OCI-LY7 (cell line): ENCODE results near the gene LACTB. TPM values are rescaled to one million over a fixed set of nuclear protein-coding genes. Genes with fewer than 3 reads are reported as not detected.

Experiments used
- BruUV-seq: library from RNA; stranded (reverse); fragments of 400-500 nt; replicated peaks from 2 replicates; lab custom pipeline; 2021; lab: Mats Ljungman, UMichigan
- CTCF ChIA-PET: fragments of 300-600 bp; sonication (Branson Sonifier 250); formaldehyde crosslinking; loops from one replicate; lab custom pipeline; 2022; ENCODE audit warnings: antibody characterized with exemption; ENCODE audit not compliant: unreplicated experiment; lab: Charles Lee
- POLR2A ChIA-PET: fragments of 300-600 bp; sonication (Branson Sonifier 250); formaldehyde crosslinking; loops from one replicate; lab custom pipeline; 2022; ENCODE audit warnings: antibody characterized with exemption; lab: Charles Lee
- DNase-seq: peaks from one replicate; pipeline ENCODE4 v3.0.0-alpha.2; 2015; ENCODE audit warnings: low spot score
- H2AFZ ChIP-seq: fragments of 200-600 bp; sonication (generic), shearing (Covaris generic); 2 replicates; pipeline ENCODE4 v1.6.1; 2014; ENCODE audit warnings: mild to moderate bottlenecking, antibody characterized with exemption, low read length, moderate library complexity
- H3K27ac ChIP-seq: fragments of 200-600 bp; sonication (generic); 2 replicates; pipeline ENCODE4 v1.5.1; 2014; ENCODE audit warnings: mixed run types, low read depth, mild to moderate bottlenecking, moderate library complexity, low read length, inconsistent platforms; ENCODE audit not compliant: poor library complexity, severe bottlenecking
- H3K36me3 ChIP-seq: fragments of 200-600 bp; sonication (generic); 2 replicates; pipeline ENCODE4 v1.6.1; 2014; ENCODE audit warnings: mild to moderate bottlenecking, antibody characterized with exemption, low read length, moderate library complexity, mixed read lengths; ENCODE audit not compliant: insufficient read depth
- H3K4me1 ChIP-seq: fragments of 200-600 bp; sonication (generic); 2 replicates; pipeline ENCODE4 v1.5.1; 2014; ENCODE audit warnings: mild to moderate bottlenecking, low read length; ENCODE audit not compliant: insufficient read depth, poor library complexity, severe bottlenecking
- H3K4me2 ChIP-seq: fragments of 200-600 bp; sonication (generic); 2 replicates; pipeline ENCODE4 v1.6.1; 2014; ENCODE audit warnings: mild to moderate bottlenecking, low read length
- H3K4me3 ChIP-seq: fragments of 200-600 bp; sonication (generic); 2 replicates; pipeline ENCODE4 v1.5.1; 2014; ENCODE audit warnings: mild to moderate bottlenecking, low read depth, low read length; ENCODE audit not compliant: poor library complexity, severe bottlenecking
- H3K79me2 ChIP-seq: fragments of 200-600 bp; sonication (generic); 2 replicates; pipeline ENCODE4 v1.6.1; 2016; ENCODE audit warnings: low read depth, mild to moderate bottlenecking, low read length, moderate library complexity, mixed read lengths; ENCODE audit not compliant: insufficient read depth
- H3K9me2 ChIP-seq: fragments of 200-600 bp; sonication (generic); 2 replicates; pipeline ENCODE4 v1.6.1; 2016; ENCODE audit warnings: mild to moderate bottlenecking, low read length, mixed read lengths; ENCODE audit not compliant: insufficient read depth
- H3K9me3 ChIP-seq: fragments of 200-600 bp; sonication (generic); 2 replicates; pipeline ENCODE4 v1.6.1; 2014; ENCODE audit warnings: mild to moderate bottlenecking, mixed run types, low read length, mixed read lengths
- H4K20me1 ChIP-seq: fragments of 200-600 bp; sonication (generic); 2 replicates; pipeline ENCODE4 v1.6.1; 2014; ENCODE audit warnings: mild to moderate bottlenecking, antibody characterized with exemption, low read length, moderate library complexity, mixed read lengths; ENCODE audit not compliant: insufficient read depth
- CTCF ChIP-seq: fragments of 200-600 bp; sonication (generic); conservative IDR thresholded peaks from 2 replicates; pipeline ENCODE4 v1.5.1; 2014; ENCODE audit warnings: mild to moderate bottlenecking, antibody characterized with exemption, low read length, moderate library complexity, mixed read lengths
- EZH2phosphoT487 ChIP-seq: fragments of 200-600 bp; sonication (generic); IDR thresholded peaks from 2 replicates; pipeline ENCODE4 v1.6.1; 2018; ENCODE audit warnings: low read depth, borderline replicate concordance, mild to moderate bottlenecking, mixed run types, antibody characterized with exemption, low read length, moderate library complexity, mixed read lengths
- intact Hi-C: fragments of 100-400 bp; cut with micrococcal nuclease; formaldehyde crosslinking; loops from one replicate; pipeline ENCODE4 v1.10.0; 2022; ENCODE audit not compliant: unreplicated experiment
- total RNA-seq, 2 experiments: library from RNA; depleted of rRNA in 1 of 2; stranded (reverse); fragments of >200 nt in 1 of 2; shearing (Covaris generic) in 1 of 2; gene quantifications; 2 replicates each; pipeline ENCODE4 v1.2.3, GENCODE V29; 2014 to 2022

LACTB gene
- total RNA-seq, 2 experiments from 2014 or later: 3.2 to 7.2 TPM

GRCh38 chr15:63146684-63147083 is 25.0 kb downstream of the LACTB start:
- Histone ChIP-seq H3K36me3 (0 out of 2 replicates have a peak, but pooled peaks cover 2% of the 10 kb centered on the region), H3K27ac (no peak overlapping the region), H3K4me1 (no peaks in the 10 kb centered on the region), H3K9me2 (no peaks in the 10 kb centered on the region), H2AFZ (no peak overlapping the region), H4K20me1 (no peaks in the 10 kb centered on the region), H3K9me3 (no peaks in the 10 kb centered on the region), H3K4me2 (no peak overlapping the region), H3K79me2 (no peaks in the 10 kb centered on the region), H3K4me3 (no peak overlapping the region)
- POLR2A ChIA-PET: interaction anchor here (0.7 to 1.1 kb wide), 2 partner anchors 13 to 45 kb away, joined by 3 read pairs; no protein-coding TSS in a partner anchor
- CTCF ChIA-PET: no interaction called here
- BruUV-seq: no TSS peak
- DNase-seq: no peak
- TF ChIP-seq EZH2phosphoT487: no peak
- TF ChIP-seq CTCF: no peak
- intact Hi-C loops: no loop called here

GRCh38 chr15:63151665-63152064 is 30.0 kb downstream of the LACTB start:
- peaks cover 13% of the 10 kb centered on the region; the same call in 1 of the 2 replicates for H3K79me2 ChIP-seq
- no peak overlapping the region for H3K27ac ChIP-seq
- peaks cover 10% of the 10 kb centered on the region for H3K4me1 ChIP-seq
- H2AFZ ChIP-seq: no peak overlapping the region
- peaks cover 12% of the 10 kb centered on the region; the same call in 1 of the 2 replicates for H3K36me3 ChIP-seq
- no peak for TF ChIP-seq EZH2phosphoT487
- no peak for TF ChIP-seq CTCF
- ChIA-PET CTCF (no interaction called here), POLR2A (no interaction called here)
- intact Hi-C loops: loop anchor here (10.0 kb wide), 1 partner anchor 253 kb away; no protein-coding TSS in a partner anchor
- no peaks in the 10 kb centered on the region for H3K9me2 ChIP-seq
- no peaks in the 10 kb centered on the region for H3K9me3 ChIP-seq
- no peak overlapping the region for H3K4me3 ChIP-seq
- H3K4me2 ChIP-seq: no peak overlapping the region
- no TSS peak for BruUV-seq
- no peaks in the 10 kb centered on the region for H4K20me1 ChIP-seq
- DNase-seq: no peak

GRCh38 chr15:63155486-63155885 is 33.8 kb downstream of the LACTB start:
- BruUV-seq: no TSS peak
- peak overlapping the region; percentile 86 for H3K4me3 ChIP-seq
- no peak overlapping the region for H3K27ac ChIP-seq
- H3K79me2 ChIP-seq: peaks cover 16% of the 10 kb centered on the region; the same call in 1 of the 2 replicates
- CTCF ChIA-PET: no interaction called here
- no peak for TF ChIP-seq CTCF
- no peak for TF ChIP-seq EZH2phosphoT487
- H3K4me2 ChIP-seq: peak overlapping the region; percentile 89
- no peak overlapping the region for H2AFZ ChIP-seq
- intact Hi-C loops: loop anchor here (5.0 to 10.0 kb wide), 2 partner anchors 122 to 249 kb away; partner anchors contain the start of gene APH1B
- H3K9me2 ChIP-seq: no peaks in the 10 kb centered on the region
- no peaks in the 10 kb centered on the region for H3K9me3 ChIP-seq
- no peak for DNase-seq
- peaks cover 16% of the 10 kb centered on the region for H3K4me1 ChIP-seq
- POLR2A ChIA-PET: interaction anchor here (0.7 kb wide), 1 partner anchor 108 kb away, joined by 3 read pairs; no protein-coding TSS in a partner anchor
- H4K20me1 ChIP-seq: no peaks in the 10 kb centered on the region
- peaks cover 12% of the 10 kb centered on the region; the same call in 1 of the 2 replicates for H3K36me3 ChIP-seq
